ENCODE measurements around the gene ACTL6B.

GRCh38 chr7:100620804-100621203 is 35.4 kb downstream of the ACTL6B start:
- TF ChIP-seq EZH2 (IDR thresholded peaks at IDR 0.05), result no peak
- TF ChIP-seq EZH2phosphoT487 (IDR thresholded peaks at IDR 0.05), result no peak

All from neural progenitor cell (in vitro differentiated cells).